LNCAP (cell line): Measurements from ENCODE around the gene PLEKHG3.

Experiments used
- CTCF ChIP-seq: fragments of 450-650 bp; IDR thresholded peaks from 2 replicates; pipeline ENCODE4 v1.5.1; 2017; ENCODE audit warnings: mild to moderate bottlenecking

PLEKHG3 gene

GRCh38 chr14:64726585-64726890 is 22.3 kb downstream of the PLEKHG3 start:
- no peak for TF ChIP-seq CTCF

- TF ChIP-seq CTCF, result no peak
These were observed 23.4 kb downstream of the PLEKHG3 start for GRCh38 chr14:64727551-64728071.

- no peak for TF ChIP-seq CTCF
These were observed 23.9 kb downstream of the PLEKHG3 start for GRCh38 chr14:64728106-64728505.

GRCh38 chr14:64728856-64729255 is 24.6 kb downstream of the PLEKHG3 start:
- no peak for TF ChIP-seq CTCF

GRCh38 chr14:64729386-64730060 is 25.3 kb downstream of the PLEKHG3 start:
- TF ChIP-seq CTCF, result no peak

GRCh38 chr14:64730061-64730440 is 25.8 kb downstream of the PLEKHG3 start:
- no peak for TF ChIP-seq CTCF

GRCh38 chr14:64730681-64731080 is 26.5 kb downstream of the PLEKHG3 start:
- TF ChIP-seq CTCF, result no peak

- no peak for TF ChIP-seq CTCF
These were observed 26.9 kb downstream of the PLEKHG3 start for GRCh38 chr14:64731141-64731581.
